ENCODE results near the gene CSE1L.
"Not testable (repeated sequence)": the region's sequence is repeated elsewhere in the genome, so short reads cannot be mapped to it uniquely, and the experiment has no call there.

The CSE1L gene

DNA sequence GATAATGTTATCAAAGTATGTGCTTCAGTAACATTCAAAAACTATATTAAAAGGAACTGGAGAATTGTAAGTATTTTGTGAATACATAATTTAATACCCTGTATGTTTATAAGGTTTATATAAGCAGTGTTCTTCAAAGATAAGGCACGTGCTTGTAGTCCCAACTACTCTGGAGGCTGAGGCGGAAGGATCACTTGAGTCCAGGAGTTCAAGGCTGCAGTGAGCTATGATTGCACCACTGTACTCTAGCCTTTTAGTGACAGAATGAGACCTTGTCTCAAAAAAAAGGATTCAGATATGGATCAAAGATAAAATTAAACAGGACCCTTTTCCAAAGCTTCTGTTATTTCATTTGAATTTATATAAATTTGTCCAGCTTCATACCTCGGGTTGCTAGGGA is 17.2 kb downstream of the CSE1L start:
- no peak for DNase-seq (ENCODE audit: extremely low spot score)
- POLR2A ChIA-PET: no interaction called here
- CTCF ChIA-PET: interaction anchor here (0.8 to 1.8 kb wide), 2 partner anchors 12 to 13 kb away, joined by 3 to 7 read pairs; no protein-coding TSS in a partner anchor
- TF ChIP-seq, protein P1, sequence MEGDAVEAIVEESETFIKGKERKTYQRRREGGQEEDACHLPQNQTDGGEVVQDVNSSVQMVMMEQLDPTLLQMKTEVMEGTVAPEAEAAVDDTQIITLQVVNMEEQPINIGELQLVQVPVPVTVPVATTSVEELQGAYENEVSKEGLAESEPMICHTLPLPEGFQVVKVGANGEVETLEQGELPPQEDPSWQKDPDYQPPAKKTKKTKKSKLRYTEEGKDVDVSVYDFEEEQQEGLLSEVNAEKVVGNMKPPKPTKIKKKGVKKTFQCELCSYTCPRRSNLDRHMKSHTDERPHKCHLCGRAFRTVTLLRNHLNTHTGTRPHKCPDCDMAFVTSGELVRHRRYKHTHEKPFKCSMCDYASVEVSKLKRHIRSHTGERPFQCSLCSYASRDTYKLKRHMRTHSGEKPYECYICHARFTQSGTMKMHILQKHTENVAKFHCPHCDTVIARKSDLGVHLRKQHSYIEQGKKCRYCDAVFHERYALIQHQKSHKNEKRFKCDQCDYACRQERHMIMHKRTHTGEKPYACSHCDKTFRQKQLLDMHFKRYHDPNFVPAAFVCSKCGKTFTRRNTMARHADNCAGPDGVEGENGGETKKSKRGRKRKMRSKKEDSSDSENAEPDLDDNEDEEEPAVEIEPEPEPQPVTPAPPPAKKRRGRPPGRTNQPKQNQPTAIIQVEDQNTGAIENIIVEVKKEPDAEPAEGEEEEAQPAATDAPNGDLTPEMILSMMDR (IDR thresholded peaks at IDR 0.05; ENCODE audit: control extremely low read depth, extremely low read depth, low read depth, missing control alignments): no peak

DNA sequence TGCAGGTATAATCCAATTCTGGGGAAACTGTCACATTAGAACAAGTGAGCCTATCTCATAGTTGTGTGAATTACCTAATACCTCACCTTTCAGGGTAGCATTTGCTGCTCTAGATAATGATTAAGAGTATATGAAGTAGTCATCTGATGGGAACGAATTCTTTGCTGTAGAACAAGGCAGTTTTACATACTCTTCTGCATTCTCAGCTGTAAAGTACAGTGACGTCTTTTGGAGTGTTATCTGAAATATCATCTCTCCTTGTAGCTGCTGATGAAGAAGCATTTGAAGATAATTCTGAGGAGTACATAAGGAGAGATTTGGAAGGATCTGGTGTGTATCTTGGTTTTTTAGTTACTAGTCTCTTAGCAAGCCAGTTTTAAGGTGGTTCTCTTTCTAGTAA is 28.4 kb downstream of the CSE1L start:
- DNase-seq (ENCODE audit: extremely low spot score): no peak
- TF ChIP-seq, protein P1 (IDR thresholded peaks at IDR 0.05; ENCODE audit: control extremely low read depth, extremely low read depth, low read depth, missing control alignments): no peak
- ChIA-PET CTCF (interaction anchor here (1.3 kb wide), 1 partner anchor 11 kb away, joined by 3 read pairs; no protein-coding TSS in a partner anchor), POLR2A (no interaction called here)

DNA sequence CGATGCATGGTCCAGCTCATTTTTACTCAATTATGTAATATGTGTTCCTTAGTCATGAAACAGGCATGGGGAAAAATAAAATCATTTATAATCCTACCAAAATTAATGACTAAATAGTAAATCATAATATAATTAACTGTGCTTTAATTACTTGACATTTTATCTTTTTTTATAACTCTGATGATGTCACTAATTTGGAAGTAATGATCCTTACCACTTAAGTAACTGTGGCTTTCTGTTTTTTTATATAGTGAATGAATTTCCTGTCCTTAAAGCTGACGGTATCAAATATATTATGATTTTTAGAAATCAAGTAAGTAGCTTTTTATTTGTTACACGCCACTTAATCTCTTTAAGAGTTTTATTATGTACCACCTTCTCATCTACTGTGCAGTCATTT is 32.2 kb downstream of the CSE1L start:
- ChIA-PET POLR2A (no interaction called here), CTCF (interaction anchor here (1.0 to 1.5 kb wide), 6 partner anchors 9 to 171 kb away, joined by 3 to 4 read pairs (median 4); no protein-coding TSS in a partner anchor)
- DNase-seq (ENCODE audit: extremely low spot score): no peak
- TF ChIP-seq, protein P1 (IDR thresholded peaks at IDR 0.05; ENCODE audit: control extremely low read depth, extremely low read depth, low read depth, missing control alignments): no peak

DNA sequence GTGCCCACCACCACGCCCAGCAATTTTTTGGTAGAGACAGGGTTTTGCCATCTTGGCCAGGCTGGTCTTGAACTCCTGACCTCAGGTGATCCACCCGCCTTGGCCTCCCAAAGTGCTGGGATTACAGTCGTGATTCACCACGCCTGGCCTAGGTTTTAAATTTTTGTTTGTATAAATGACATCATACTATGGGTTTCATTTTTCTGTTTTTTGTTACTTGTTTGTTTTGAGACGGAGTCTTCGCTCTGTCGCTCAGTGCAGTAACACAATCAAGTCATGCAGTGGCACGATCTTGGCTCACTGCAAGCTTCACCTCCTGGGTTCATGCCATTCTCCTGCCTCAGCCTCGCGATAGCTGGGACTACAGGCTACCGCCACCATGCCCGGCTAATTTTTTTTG is 36.2 kb downstream of the CSE1L start:
- DNase-seq (ENCODE audit: extremely low spot score); CTCF ChIA-PET; POLR2A ChIA-PET: not testable (repeated sequence)

DNA sequence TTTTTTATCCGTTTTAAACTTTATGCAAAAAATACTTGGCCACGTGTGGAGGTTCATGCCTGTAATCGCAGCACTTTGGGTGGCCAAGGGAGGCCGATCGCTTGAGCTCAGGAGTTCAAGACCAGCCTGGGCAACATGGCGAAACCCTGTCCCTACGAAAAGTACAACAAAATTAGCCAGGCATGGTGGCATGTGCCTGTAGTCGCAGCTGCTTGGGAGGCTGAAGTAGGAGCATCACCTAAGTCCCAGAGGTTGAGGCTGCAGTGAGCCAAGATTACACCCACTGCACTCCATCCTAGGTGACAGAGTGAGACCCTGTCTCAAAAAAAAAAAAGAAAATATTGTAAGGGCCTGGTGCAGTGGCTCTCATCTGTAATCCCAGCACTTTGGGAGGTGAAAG is 45.0 kb downstream of the CSE1L start:
- POLR2A ChIA-PET: no interaction called here
- DNase-seq (ENCODE audit: extremely low spot score): no peak

DNA sequence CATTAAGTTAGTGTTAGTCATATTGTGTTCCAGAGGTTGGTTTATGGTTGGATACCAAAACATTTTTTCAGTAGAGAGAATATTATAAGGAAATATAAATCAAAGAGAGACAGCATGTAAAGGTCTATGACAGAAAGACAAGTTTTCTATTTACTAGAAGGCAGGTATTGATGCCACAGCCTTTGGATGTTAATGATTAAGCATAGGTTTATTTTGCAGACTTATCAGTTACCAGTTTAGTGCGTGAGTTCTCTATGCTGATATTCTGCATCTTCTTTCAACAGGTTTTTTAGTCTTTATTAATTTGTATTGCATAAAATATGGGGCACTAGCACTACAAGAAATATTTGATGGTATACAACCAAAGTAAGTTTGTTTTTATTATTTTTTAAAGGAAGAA is 45.6 kb downstream of the CSE1L start:
- DNase-seq (ENCODE audit: extremely low spot score): no peak
- CTCF ChIA-PET: interaction anchor here (0.8 kb wide), 1 partner anchor 31 kb away, joined by 3 read pairs; no protein-coding TSS in a partner anchor
- TF ChIP-seq, protein P1 (IDR thresholded peaks at IDR 0.05; ENCODE audit: control extremely low read depth, extremely low read depth, low read depth, missing control alignments): no peak
- POLR2A ChIA-PET: no interaction called here

More for the DNA sequence above, 45.0 kb downstream of the CSE1L start:
- TF ChIP-seq, protein P1 (IDR thresholded peaks at IDR 0.05; ENCODE audit: control extremely low read depth, extremely low read depth, low read depth, missing control alignments): no peak
- CTCF ChIA-PET: interaction anchor here (0.7 to 0.8 kb wide), 2 partner anchors 14 to 31 kb away, joined by 3 read pairs; no protein-coding TSS in a partner anchor

DNA sequence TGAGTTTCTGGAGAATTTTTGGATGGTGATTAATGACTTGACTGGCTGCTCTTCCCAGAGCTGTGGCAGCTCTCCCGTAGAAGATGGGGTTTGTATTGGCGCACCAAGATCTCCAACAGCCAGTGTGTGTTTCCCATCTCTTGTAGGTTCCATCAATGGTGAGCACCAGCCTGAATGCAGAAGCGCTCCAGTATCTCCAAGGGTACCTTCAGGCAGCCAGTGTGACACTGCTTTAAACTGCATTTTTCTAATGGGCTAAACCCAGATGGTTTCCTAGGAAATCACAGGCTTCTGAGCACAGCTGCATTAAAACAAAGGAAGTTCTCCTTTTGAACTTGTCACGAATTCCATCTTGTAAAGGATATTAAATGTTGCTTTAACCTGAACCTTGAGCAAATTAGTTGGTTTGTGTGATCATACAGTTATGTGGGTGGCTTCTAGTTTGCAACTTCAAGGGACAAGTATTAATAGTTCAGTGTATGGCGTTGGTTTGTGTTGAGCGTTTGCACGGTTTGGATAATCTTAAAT is 50.2 kb downstream of the CSE1L start:
- POLR2A ChIA-PET: no interaction called here

More for the DNA sequence above, 50.2 kb downstream of the CSE1L start:
- CTCF ChIA-PET: interaction anchor here (1.1 to 1.5 kb wide), 2 partner anchors 27 to 36 kb away, joined by 3 to 4 read pairs; no protein-coding TSS in a partner anchor
- TF ChIP-seq, protein P1 (IDR thresholded peaks at IDR 0.05; ENCODE audit: control extremely low read depth, extremely low read depth, low read depth, missing control alignments): no peak
- no peak for DNase-seq (ENCODE audit: extremely low spot score)
